NOMO-1 (cell line): Measurements from ENCODE around the gene RAD50.
"Not testable (repeated sequence)": the region's sequence is repeated elsewhere in the genome, so short reads cannot be mapped to it uniquely, and the experiment has no call there.

Source experiments
- DNase-seq, 2 experiments: peaks; one replicate each; lab custom pipeline; 2025; ENCODE audit not compliant: unreplicated experiment in 2 of 2; lab: John Stamatoyannopoulos, UW

RAD50 gene

GRCh38 chr5:132556153-132556762, 519 bp upstream of the RAD50 start:
- DNase-seq = no peak

- DNase-seq = peak; percentile 9 to 28
These were observed 848 bp downstream of the RAD50 start for GRCh38 chr5:132557478-132558172.

GRCh38 chr5:132559383-132560060, 2.7 kb downstream of the RAD50 start:
- no peak for DNase-seq

GRCh38 chr5:132561601-132562000, 4.8 kb downstream of the RAD50 start:
- DNase-seq = no peak

- not testable (repeated sequence) for DNase-seq
These were observed 7.8 kb downstream of the RAD50 start for GRCh38 chr5:132564555-132564954.

- no peak for DNase-seq
These were observed 9.9 kb downstream of the RAD50 start for GRCh38 chr5:132566657-132567056.

GRCh38 chr5:132576123-132576522, 19.3 kb downstream of the RAD50 start:
- no peak for DNase-seq

DNA sequence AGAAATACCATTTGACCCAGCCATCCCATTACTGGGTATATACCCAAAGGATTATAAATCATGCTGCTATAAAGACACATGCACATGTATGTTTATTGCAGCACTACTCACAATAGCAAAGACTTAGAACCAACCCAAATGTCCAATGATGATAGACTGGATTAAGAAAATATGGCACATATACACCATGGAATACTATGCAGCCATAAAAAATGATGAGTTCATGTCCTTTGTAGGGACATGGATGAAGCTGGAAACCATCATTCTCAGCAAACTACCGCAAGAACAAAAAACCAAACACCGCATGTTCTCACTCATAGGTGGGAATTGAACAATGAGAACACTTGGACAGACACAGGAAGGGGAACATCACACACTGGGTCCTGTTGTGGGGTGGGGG, 27.8 kb downstream of the RAD50 start:
- DNase-seq = not testable (repeated sequence)

GRCh38 chr5:132586063-132586462, 29.3 kb downstream of the RAD50 start:
- no peak for DNase-seq

DNA sequence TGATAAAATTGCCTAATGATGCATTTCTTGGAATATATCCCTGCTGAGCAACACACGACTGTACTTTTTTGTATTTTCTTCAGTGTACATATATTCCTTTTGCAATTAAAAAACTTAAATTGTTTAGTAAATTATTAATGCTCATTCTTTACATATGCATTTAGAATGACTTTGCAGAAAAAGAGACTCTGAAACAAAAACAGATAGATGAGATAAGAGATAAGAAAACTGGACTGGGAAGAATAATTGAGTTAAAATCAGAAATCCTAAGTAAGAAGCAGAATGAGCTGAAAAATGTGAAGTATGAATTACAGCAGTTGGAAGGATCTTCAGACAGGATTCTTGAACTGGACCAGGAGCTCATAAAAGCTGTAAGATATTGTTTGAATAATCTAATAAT, 32.7 kb downstream of the RAD50 start:
- no peak for DNase-seq

GRCh38 chr5:132591145-132591544, 34.4 kb downstream of the RAD50 start:
- no peak for DNase-seq

GRCh38 chr5:132592521-132592920, 35.7 kb downstream of the RAD50 start:
- no peak for DNase-seq

GRCh38 chr5:132594170-132594569, 37.4 kb downstream of the RAD50 start:
- no peak for DNase-seq

GRCh38 chr5:132595624-132596023, 38.8 kb downstream of the RAD50 start:
- no peak for DNase-seq

GRCh38 chr5:132601071-132601728, 44.4 kb downstream of the RAD50 start:
- no peak for DNase-seq

DNA sequence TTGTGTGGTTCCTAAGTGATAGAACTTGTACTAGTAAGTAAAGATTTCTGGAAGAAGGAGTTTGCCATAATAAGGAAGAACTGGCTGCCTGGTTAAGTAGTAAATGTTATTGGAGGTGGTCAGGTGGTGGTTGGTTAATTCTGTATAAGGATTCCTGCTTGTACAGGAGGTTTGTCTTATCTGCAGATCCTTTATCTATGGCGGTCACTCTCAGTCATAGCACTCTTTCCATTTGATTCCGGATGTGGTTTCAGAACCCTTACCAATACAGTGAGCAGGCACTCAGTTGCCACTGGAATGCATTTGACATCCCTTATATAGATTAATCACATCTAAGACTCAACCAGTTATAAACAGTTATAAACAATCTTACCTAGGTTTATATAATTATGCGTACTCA, 50.3 kb downstream of the RAD50 start:
- DNase-seq = no peak

- no peak for DNase-seq
These were observed 51.3 kb downstream of the RAD50 start for GRCh38 chr5:132608107-132608506.

DNA sequence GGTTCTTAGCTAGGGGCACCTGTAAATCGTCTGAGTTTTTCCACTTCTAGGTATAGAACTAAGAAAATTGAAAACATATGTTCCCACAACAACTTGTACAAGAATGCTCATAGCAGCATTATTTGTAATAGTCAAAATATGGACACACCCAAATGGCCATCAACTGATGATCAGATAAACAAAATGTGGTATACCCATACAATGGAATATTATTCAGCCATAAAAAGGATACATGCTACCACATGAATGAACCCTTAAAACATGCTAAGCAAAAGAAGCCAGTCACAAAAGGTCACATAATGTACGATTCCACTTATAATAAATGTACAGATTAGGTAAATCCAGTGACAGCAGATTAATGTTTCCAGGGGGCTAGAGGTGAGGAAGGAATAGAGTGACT, 55.2 kb downstream of the RAD50 start:
- DNase-seq = no peak

DNA sequence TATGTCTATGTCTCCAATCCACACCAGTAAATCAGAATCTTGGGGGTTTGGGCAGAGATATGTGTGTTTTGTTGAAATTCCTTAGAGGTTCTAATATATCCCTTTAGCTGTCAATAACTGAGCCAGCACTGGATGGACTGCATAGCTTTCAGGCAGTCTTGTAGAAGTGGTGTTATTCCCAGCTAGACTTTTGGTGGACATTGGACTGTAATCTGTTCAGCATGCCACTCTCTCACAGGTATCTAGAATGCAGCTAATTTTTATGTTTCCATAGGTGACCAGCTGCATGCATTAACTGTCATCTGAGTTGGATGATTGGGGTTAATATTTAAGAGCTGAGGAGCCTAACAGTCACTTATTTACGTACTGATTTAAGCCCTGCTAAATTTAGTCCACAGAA, 56.1 kb downstream of the RAD50 start:
- DNase-seq = no peak

DNA sequence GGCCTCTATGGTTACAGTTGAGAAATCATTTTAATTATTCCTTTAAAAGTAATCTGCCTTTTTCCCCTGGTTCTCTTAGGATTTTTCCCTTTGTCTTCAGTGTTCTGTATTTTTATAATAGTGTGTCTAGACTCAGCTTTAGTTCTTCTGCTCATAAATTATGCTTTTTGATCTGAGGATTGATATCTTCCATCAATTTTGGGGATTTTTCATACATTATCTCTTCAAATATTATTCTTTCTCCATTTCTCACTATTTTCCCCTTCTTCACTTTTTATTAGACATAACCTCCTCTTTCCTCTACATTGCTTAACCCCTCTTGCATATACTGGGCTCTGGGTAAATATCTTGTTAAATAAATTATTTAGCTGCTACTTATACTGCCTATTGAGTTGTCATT, 64.9 kb downstream of the RAD50 start:
- DNase-seq = no peak

DNA sequence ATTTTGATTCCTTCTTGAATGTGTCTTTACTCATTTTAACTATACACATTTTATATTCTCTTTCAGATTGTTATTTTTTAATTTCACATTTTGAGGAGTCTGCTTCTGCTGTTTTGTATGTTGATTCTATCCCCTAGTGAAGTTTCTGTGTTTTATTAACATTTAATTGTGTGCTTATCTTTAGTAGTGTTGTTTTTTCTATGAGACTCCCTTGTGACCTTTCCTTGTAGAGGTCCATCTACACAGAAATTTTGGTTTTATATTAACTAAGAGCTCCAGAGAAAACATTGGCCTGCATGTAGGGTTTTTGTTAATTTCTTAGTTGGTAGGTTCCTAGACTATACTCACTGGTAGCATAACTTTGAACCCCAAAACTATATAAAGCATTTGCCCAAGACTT, 65.8 kb downstream of the RAD50 start:
- no peak for DNase-seq

DNA sequence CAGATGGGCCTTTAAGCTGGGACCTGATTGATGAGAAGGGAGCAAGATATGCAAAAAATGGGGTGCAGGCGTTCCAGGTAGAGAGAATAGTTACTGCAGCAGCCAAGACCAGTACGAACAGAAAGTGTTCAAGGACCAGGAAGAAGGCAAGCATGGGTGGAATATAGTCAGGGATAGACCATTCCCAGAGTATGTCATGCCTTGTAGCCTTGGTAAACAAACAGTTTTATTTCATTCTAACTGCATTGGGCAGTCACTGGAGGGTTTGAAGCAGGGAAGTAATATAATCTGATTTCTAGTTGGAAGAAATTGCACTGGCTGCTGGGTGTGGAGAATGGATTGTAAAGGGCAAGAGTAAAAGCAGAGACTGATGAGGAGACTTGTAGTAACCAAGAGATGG, 70.7 kb downstream of the RAD50 start:
- no peak for DNase-seq
